Measurements from ENCODE around the gene SURF4.

- no peak for TF ChIP-seq CTCF (conservative IDR thresholded peaks at IDR 0.05; ENCODE audit: low read depth, low read length)
- no peak for TF ChIP-seq EZH2 (IDR thresholded peaks at IDR 0.05; ENCODE audit: borderline replicate concordance, low read depth, low read length, poor library complexity, severe bottlenecking)
These were observed 52.6 kb downstream of the SURF4 start for GRCh38 chr9:133323211-133323610.

Measured in A673 (cell line).